ENCODE data around the gene SSUH2.

Gene SSUH2

DNA sequence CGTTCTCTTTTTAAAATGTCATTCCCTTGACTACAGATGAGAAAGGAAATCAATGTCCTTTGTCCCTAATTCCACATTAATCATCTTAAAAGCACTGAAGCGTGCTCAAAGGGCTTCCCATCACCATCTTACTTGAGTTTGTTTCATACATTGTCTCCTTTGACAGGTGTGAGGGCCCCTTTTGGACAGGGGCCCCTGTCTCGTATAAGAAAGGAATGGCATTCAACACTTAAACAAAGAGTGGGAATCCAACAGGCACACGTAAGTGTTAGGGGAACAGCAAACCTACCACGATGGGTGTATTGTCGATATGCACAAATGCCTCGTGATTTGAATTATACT lies 5.0 kb downstream of the SSUH2 start:
- H3K4me1 Mint-ChIP-seq, result peaks cover 0 to 1% of the 10 kb centered on the region in 2 donors
- ATAC-seq (replicated peaks) (no peak), DNase-seq (no peak)
- peaks cover 0 to 3% of the 10 kb centered on the region in 2 donors for H3K36me3 Mint-ChIP-seq
- H3K27ac Mint-ChIP-seq, result no peak overlapping the region
- H3K9me3 Mint-ChIP-seq, result peaks cover 6 to 7% of the 10 kb centered on the region in 2 donors
- no peak overlapping the region for H3K4me3 Mint-ChIP-seq
- peaks cover 6 to 22% of the 10 kb centered on the region in 2 donors for H3K27me3 Mint-ChIP-seq

DNA sequence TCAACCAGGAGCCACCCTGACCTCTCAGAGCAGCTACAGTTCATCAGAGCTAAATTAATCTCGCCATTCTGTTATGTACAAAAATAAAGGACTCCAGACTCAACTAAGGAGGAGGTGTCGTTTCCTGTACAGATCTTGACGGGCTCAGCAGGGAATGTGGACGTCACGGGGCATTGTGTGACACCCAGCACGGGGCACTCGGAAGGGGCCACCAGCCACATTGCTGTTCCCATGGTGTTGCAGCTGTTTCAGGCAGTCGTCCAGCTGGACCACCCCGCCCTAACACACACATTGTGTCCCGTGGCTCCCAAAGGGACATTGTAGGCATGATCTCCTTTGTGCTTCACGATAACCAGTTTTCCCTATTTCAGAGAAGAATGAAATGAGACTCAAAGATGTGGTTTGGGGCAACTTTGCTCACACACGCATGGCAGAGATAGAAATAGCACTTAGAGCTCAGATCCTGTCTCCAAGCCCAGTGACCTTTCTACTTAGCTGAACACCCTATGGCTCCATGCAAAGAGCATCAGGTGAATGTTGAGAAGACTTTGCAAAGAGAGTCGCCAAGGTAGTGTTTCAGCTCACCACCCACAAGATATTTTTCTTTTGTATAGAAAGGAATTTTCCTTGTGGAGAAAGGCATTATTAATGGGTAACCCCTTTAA lies 5.5 kb downstream of the SSUH2 start:
- Mint-ChIP-seq H3K27me3 (peaks cover 6 to 17% of the 10 kb centered on the region in 2 donors), H3K4me3 (no peak overlapping the region), H3K27ac (no peak overlapping the region), H3K36me3 (peaks cover 0 to 3% of the 10 kb centered on the region in 2 donors), H3K4me1 (no peaks in the 10 kb centered on the region), H3K9me3 (peaks cover 6 to 7% of the 10 kb centered on the region in 2 donors)
- no peak for DNase-seq
- no peak for ATAC-seq (replicated peaks)

DNA sequence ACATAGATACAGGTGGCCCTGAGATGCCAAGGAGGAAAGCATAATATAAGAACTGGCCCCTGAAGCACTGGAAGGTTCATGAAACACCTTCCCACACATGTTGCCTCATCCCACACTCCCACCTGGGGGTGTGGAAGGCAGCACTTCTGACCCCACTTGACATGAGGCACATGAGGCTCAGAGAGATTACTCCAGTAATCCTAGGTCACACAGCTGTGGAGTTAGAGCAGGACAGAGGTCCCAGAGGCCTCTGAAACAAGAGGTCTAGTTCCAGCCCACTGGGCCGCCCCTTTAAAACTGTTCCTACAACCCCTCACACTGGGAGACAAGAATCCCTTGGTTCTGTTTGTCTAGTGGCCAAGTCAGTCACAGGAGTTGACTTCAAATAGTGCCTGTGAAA lies 7.2 kb downstream of the SSUH2 start:
- Mint-ChIP-seq H3K36me3 (peaks cover 0 to 3% of the 10 kb centered on the region in 2 donors), H3K4me3 (no peak overlapping the region), H3K27ac (no peak overlapping the region), H3K9me3 (peaks cover 6 to 7% of the 10 kb centered on the region in 2 donors), H3K4me1 (no peaks in the 10 kb centered on the region), H3K27me3 (peaks cover 6 to 14% of the 10 kb centered on the region in 2 donors)
- ATAC-seq (replicated peaks) (no peak), DNase-seq (no peak)

DNA sequence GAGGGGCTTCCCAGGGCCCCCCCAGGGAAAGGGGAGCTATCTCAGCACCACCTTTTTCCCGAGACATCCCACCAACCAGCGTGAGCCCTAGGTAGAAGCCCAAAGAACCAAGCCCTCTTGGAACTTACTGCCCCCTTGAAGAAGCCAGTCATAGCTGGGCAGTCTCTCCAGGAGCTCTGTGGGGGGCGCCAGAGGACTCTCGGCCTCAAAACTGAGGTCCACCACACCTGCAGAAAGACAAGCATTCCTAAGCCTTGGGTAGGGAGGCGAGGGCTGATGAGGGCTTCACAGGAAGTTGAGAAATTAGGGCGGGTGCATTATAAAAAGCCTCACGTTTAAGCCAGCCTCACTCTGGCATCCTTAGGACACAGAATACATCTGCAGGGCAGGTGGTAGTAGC lies 9.0 kb downstream of the SSUH2 start:
- H3K4me3 Mint-ChIP-seq, result no peak overlapping the region
- H3K36me3 Mint-ChIP-seq, result peaks cover 0 to 3% of the 10 kb centered on the region in 2 donors
- H3K9me3 Mint-ChIP-seq, result peaks cover 6 to 7% of the 10 kb centered on the region in 2 donors
- ATAC-seq (replicated peaks) (no peak), DNase-seq (no peak)
- H3K27ac Mint-ChIP-seq, result no peak overlapping the region
- peaks cover 10 to 20% of the 10 kb centered on the region in 2 donors for H3K27me3 Mint-ChIP-seq
- H3K4me1 Mint-ChIP-seq, result no peaks in the 10 kb centered on the region

DNA sequence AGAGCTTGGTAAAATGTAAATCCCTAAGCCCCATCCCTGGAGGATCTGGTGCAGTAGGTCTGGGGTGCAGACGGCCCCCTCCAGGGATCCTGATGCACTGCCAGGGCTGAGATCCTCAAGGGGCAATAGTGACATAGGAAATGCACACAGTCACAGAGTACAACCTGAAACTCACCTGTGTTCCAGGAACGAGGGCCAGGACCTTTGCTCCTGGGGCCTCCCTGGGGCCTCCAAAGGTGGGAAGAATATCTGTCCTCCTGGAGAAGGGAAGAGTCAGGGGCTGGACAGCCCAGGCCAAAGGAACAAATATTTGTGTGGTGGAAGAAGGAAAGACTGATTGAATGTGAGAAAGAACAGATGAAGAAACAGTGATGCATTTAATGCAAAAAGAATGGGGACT lies 9.5 kb downstream of the SSUH2 start:
- Mint-ChIP-seq H3K4me3 (no peak overlapping the region), H3K27me3 (peaks cover 10 to 15% of the 10 kb centered on the region in 2 donors), H3K9me3 (peaks cover 6 to 7% of the 10 kb centered on the region in 2 donors), H3K27ac (no peak overlapping the region), H3K36me3 (peaks cover 0 to 3% of the 10 kb centered on the region in 2 donors), H3K4me1 (no peaks in the 10 kb centered on the region)
- ATAC-seq (replicated peaks), result no peak
- no peak for DNase-seq

DNA sequence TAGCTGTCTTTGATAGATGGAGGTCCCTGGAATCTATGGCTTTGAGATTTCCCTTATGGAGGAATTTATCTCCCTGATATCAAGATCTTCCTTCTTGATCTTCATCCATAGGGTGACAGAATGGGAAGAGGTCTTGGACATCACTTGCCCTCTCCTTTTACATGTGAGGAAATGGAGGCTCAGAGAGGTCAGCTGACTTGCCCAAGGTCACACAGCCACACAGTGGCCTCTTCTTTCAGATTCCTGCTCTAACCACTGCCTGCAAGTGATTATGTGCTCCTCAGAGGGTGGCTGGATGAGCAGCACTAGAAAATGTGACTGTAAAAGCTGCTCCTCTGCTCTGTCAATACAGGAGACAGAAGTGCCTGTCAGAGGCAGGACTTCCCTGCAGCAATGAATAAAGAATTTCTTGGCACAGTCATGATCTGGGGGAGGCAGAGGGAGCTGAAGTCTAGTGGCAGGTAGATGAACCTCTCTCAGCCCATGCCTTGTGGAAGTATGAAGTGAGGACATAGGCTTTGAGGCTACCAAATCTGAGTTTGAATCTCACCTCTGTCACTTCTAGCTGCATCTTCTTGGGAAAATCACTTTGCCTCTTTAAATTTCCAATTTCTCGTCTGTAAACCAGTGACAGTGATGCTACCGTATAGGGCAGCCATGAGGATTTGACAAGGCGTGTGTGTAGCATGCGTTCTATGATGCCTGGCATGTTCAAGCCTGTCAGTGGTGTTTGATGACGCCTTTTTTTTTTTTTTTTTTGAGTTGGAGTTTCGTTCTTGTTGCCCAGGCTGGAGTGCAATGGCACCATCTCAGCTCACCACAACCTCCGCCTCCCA lies 12.0 kb downstream of the SSUH2 start:
- Mint-ChIP-seq H3K27me3 (peaks cover 10 to 15% of the 10 kb centered on the region in 2 donors), H3K4me3 (no peak overlapping the region), H3K27ac (no peak overlapping the region), H3K9me3 (peaks cover 6 to 8% of the 10 kb centered on the region in 2 donors), H3K36me3 (peaks cover 0 to 3% of the 10 kb centered on the region in 2 donors), H3K4me1 (peaks cover 5 to 9% of the 10 kb centered on the region in 2 donors)
- DNase-seq (no peak), ATAC-seq (replicated peaks) (no peak)

DNA sequence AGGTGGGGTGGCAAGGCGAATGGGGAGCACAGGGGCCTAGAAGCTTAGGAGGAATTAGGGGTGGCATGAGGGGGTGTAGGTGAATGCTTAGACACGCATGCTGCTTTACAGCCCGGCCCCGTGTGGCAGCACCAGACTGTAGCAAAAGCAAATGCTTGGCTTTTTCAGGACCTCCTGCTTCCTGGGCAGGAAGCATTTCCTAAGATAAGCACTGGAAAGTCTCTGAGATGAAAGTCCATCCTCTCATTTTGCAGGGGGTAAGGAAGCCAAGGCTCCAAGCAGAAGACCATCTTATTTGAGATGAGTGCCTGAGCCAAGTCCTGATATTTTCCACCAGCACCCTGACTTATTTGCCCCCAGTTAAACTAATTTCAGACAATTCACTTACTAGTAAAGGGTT lies 12.9 kb downstream of the SSUH2 start:
- no peak for DNase-seq
- no peak for ATAC-seq (replicated peaks)
- Mint-ChIP-seq H3K4me1 (peaks cover 5 to 9% of the 10 kb centered on the region in 2 donors), H3K27me3 (peaks cover 8 to 9% of the 10 kb centered on the region in 2 donors), H3K4me3 (no peak overlapping the region), H3K36me3 (peaks cover 0 to 2% of the 10 kb centered on the region in 2 donors), H3K27ac (no peak overlapping the region), H3K9me3 (peaks cover 5 to 7% of the 10 kb centered on the region in 2 donors)

DNA sequence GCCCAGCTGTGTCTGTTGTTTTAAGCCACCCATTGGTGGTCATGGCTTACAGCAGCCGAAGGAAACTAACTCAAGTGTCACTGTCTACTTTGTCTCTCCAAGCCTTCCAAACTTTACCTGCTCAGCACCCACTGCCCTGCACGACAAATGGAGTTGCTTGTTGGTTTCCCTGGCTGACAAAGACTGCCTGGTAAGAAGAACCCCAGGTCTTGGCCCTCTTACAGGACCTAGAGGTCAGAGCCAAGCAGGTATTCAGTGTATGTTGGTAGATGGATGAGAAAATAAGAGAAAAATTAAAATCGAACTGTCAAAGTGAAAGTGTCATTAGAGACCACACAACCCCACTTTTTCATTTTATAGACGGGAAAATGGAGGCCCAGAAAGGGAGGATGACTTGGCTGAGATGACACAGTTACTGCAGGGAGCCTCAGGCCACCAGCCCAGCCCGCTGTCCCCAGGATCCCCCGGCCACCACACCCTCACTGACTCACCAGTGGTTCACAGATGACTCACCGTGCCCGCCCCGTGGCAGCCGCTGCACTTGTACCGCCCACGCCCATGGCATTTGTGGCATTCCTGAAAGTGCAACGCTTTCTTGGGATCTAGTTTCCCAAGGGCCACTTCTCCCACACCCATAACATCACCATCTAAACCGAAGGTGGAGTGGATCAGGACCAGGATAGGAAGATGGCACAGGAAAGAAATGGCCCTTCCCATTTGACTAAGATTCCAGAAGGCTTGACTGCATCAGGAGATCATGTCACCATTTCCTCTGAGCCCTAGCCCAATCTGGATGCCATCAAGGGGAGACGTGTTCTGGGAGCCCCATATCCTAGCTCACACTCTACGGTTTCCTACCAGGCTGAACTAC lies 15.2 kb downstream of the SSUH2 start:
- DNase-seq (peak; percentile 44), ATAC-seq (replicated peaks) (peak; percentile 88 to 95)
- no peak overlapping the region for H3K27ac Mint-ChIP-seq
- H3K36me3 Mint-ChIP-seq, result no peaks in the 10 kb centered on the region
- H3K9me3 Mint-ChIP-seq, result peaks cover 0 to 2% of the 10 kb centered on the region in 2 donors
- no peak overlapping the region for H3K4me3 Mint-ChIP-seq
- peaks cover 5 to 9% of the 10 kb centered on the region in 2 donors for H3K4me1 Mint-ChIP-seq
- peaks cover 10 to 11% of the 10 kb centered on the region in 2 donors for H3K27me3 Mint-ChIP-seq

DNA sequence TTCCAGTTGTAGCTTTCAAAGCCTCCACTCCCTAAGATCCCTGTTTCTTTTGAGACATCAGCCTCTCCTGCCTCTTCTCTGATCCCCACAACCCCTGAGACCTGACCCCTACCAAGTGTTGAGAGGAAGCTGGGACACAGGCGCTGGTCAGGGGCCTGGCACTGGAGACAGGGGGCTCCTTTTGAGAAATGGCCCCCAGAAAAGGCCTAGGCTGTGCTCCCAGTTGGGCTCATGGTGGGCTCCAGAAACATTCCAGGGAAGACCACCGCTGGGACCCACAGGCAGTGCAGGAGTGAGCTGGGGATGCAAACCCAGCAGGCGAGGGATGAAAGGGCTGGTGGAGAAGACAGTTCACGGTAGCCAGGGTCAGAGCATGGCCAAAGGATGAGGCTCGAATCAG lies 16.6 kb downstream of the SSUH2 start:
- no peak overlapping the region for H3K27ac Mint-ChIP-seq
- peaks cover 0 to 2% of the 10 kb centered on the region in 2 donors for H3K9me3 Mint-ChIP-seq

DNA sequence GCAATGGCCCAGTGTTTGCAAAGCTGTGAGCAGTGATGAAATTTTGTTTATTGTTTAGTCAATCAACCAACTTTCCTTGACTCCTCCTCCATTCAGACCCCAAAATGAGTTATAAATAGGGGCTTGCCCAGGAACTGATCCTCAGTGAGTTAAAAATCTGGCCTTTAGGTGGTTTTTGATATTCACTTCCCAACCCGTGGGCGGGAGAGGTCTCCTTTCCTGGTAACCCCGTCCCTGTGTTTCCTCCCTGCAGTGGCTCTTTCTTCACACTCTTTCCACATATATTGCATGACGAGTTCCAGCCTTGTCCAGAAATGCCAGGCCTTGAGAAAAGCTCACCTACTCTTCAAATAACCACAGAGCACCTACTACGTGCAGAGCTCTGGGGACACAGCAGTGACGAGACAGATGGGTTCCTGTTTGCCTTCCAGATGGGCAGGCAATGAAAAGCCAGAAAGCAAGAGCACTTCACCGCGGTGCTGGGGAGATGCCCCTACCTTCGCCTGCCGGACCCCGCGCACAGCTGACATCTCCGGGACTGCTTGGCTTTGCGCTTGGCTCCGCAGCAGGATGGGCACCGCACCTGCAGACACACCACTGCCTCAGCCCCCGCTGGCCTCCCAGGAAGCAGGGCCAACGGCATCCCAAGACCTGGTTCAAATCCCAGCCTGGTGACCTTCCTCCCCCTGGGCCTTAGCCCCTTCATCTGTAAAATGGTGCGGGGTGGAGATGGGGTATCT lies 17.2 kb downstream of the SSUH2 start:
- Mint-ChIP-seq H3K4me1 (peaks cover 12 to 21% of the 10 kb centered on the region in 2 donors), H3K36me3 (no peaks in the 10 kb centered on the region), H3K27me3 (peaks cover 18 to 19% of the 10 kb centered on the region in 2 donors), H3K4me3 (no peak overlapping the region), H3K9me3 (peaks cover 0 to 2% of the 10 kb centered on the region in 2 donors), H3K27ac (no peak overlapping the region)
- DNase-seq (no peak), ATAC-seq (replicated peaks) (no peak)

More for the DNA sequence above, 16.6 kb downstream of the SSUH2 start:
- Mint-ChIP-seq H3K4me1 (peaks cover 10 to 16% of the 10 kb centered on the region in 2 donors), H3K4me3 (no peak overlapping the region), H3K36me3 (no peaks in the 10 kb centered on the region), H3K27me3 (peaks cover 17 to 18% of the 10 kb centered on the region in 2 donors)
- DNase-seq, result no peak
- no peak for ATAC-seq (replicated peaks)

DNA sequence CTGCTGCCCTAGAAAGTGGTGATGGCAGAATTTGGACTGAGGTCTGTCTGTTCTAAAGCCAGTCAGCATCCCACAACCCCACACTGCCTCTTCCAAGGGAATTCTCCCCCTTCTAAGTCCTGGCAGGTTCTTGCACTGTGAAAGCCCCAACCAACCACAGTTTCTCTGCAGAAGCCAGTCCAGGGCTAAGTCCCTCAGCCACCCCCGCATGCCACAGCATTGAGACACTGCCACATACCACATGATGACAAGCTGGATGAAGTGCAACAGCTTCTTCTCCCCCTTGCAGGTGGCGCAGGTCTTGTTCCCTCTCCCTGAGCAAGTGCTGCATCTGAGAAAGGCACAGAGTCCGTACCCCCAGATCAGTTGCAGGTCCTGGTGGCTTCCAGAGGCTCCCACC lies 18.6 kb downstream of the SSUH2 start:
- ATAC-seq (replicated peaks) (no peak), DNase-seq (no peak)
- Mint-ChIP-seq H3K27me3 (peaks cover 12 to 15% of the 10 kb centered on the region in 2 donors), H3K27ac (no peak overlapping the region), H3K4me1 (peaks cover 12 to 22% of the 10 kb centered on the region in 2 donors), H3K4me3 (no peak overlapping the region), H3K36me3 (no peaks in the 10 kb centered on the region), H3K9me3 (peaks cover 0 to 2% of the 10 kb centered on the region in 2 donors)

DNA sequence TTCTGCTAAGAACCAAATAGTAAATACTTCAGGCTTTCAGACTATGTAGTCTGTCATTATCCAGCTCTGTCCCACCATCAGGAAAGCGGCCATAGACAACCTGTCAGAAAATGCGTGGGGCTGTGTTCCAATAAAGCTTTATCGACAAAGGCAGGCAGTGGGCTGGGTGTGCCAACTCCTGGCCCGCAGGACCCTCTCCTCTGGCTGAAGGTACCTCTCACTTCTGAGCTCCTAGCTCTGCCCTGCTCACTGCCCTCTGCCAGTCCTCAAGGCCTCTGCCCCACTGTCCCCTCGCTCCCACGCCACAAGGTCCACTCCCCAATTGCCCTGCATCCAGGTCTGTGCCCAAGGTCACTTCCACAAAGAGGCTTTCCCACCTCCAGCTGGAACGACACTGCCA lies 20.0 kb downstream of the SSUH2 start:
- no peak overlapping the region for H3K4me3 Mint-ChIP-seq
- peaks cover under 1 to 4% of the 10 kb centered on the region in 2 donors for H3K9me3 Mint-ChIP-seq
- H3K27ac Mint-ChIP-seq, result no peak overlapping the region
- H3K36me3 Mint-ChIP-seq, result peaks cover 0 to 1% of the 10 kb centered on the region in 2 donors
- no peak for DNase-seq
- ATAC-seq (replicated peaks), result no peak
- peaks cover 12 to 20% of the 10 kb centered on the region in 2 donors for H3K4me1 Mint-ChIP-seq
- peaks cover 12 to 15% of the 10 kb centered on the region in 2 donors for H3K27me3 Mint-ChIP-seq

DNA sequence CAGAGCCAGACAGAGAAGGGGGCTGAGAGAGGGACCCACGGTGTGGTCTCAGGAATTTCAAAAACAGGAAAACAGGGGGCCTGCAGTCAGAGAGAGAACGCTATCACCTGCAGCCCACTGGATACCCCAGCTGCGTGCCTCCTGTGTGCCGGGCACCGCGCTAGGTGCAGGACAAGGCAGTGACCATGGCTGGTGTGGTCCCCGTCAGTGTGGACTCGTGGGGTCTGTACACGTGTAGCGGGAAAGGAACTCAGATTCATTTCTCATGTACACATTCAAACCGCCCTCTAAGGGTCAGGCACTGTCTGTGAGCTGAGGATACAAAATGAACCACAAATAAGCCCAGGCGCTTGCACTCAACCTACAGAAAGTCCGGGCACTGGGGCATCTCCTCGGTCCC lies 20.9 kb downstream of the SSUH2 start:
- DNase-seq, result no peak
- Mint-ChIP-seq H3K36me3 (peaks cover 0 to 1% of the 10 kb centered on the region in 2 donors), H3K27me3 (peaks cover 12 to 15% of the 10 kb centered on the region in 2 donors), H3K9me3 (peaks cover 7 to 10% of the 10 kb centered on the region in 2 donors), H3K4me3 (peak overlapping the region in 1 of 2 donors; percentile 33), H3K27ac (no peak overlapping the region), H3K4me1 (peaks cover 7 to 13% of the 10 kb centered on the region in 2 donors)
- no peak for ATAC-seq (replicated peaks)
